Activated T-cell treated with anti-CD3 and anti-CD28 coated beads for 1 hour (primary cell): Measurements from ENCODE around the gene PDIK1L.

ENCODE experiments used
- DNase-seq: peaks from one replicate; pipeline ENCODE4 v3.0.0-alpha.2; 2020; ENCODE audit warnings: low read depth

The PDIK1L gene

GRCh38 chr1:26155370-26156284, 44.0 kb downstream of the PDIK1L start:
- no peak for DNase-seq

- DNase-seq, result no peak
Observed at GRCh38 chr1:26156285-26157038, 44.8 kb downstream of the PDIK1L start.

GRCh38 chr1:26158271-26158907, 46.8 kb downstream of the PDIK1L start:
- DNase-seq, result no peak

GRCh38 chr1:26158908-26159742, 47.5 kb downstream of the PDIK1L start, which contains the start of gene FAM110D:
Gene FAM110D (plus strand): TSS chr1:26159079. CDS start chr1:26161292, 2,213 bp downstream.
- no peak for DNase-seq

DNA sequence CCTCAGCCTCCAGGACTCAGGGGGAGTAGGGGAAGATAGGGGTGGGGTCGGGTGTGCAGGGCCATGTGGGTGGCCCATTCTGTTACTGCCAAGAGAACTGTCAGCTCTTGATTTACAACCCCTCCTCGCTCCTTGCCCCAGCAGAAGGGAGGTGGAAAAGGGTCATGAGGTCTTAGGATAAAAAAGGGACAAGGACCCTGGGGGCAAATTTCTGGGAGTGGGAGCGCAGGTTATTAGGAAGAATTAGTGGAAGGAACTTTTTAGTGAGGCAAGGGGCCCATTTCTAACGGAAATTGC, 48.1 kb downstream of the PDIK1L start:
- no peak for DNase-seq

GRCh38 chr1:26160527-26161414, 49.1 kb downstream of the PDIK1L start:
- DNase-seq, result no peak

DNA sequence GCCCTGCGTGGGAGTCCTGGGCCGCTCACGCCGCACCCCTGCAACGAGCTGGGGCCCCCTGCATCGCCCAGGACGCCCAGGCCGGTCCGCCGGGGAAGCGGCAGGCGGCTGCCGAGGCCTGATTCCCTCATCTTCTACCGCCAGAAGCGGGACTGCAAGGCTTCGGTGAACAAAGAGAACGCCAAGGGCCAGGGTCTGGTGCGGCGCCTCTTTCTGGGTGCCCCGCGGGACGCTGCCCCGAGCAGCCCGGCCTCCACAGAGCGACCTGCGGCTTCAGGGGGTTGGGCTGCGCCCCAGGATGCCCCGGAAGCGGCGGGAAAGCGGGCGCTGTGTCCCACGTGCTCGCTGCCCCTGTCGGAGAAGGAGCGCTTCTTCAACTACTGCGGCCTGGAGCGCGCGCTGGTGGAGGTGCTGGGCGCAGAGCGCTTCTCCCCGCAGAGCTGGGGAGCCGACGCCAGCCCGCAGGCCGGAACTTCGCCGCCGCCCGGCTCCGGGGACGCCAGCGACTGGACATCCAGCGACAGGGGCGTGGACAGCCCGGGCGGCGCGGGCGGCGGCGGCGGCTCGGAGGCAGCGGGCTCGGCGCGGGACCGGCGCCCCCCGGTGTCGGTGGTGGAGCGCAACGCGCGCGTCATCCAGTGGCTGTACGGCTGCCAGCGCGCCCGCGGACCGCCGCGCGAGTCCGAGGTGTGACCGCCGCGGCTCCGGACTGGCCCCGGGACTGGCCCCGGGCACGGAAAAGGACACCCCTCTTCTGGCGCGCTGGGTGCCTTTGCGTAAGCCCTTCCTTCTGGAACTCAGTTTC, 50.0 kb downstream of the PDIK1L start:
- DNase-seq, result no peak

DNA sequence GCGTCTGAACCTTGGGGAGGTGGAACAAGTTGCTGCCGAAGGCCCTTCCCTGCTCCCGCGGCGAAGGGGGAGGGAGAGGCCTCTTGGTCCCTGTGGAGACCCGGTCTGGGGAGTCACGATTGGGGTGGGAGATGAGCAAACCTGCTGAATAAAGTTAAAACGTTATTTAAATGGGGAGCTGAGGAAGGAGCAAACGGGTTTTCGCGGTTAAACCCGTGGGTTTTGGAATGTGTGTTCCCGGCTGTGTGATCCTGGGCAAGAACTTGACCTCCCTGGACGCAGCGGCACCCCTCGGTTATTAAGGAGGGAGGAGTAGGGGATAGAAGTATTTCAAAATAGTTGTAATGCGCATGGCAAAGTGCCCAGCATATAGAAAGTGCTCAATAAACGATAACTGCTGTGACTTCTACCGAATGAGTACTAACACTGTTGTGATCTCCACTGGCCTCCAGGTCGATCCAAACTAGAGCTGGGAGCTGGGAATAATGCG, 50.6 kb downstream of the PDIK1L start:
- DNase-seq, result no peak

GRCh38 chr1:26163684-26164035, 52.0 kb downstream of the PDIK1L start:
- DNase-seq, result no peak

DNA sequence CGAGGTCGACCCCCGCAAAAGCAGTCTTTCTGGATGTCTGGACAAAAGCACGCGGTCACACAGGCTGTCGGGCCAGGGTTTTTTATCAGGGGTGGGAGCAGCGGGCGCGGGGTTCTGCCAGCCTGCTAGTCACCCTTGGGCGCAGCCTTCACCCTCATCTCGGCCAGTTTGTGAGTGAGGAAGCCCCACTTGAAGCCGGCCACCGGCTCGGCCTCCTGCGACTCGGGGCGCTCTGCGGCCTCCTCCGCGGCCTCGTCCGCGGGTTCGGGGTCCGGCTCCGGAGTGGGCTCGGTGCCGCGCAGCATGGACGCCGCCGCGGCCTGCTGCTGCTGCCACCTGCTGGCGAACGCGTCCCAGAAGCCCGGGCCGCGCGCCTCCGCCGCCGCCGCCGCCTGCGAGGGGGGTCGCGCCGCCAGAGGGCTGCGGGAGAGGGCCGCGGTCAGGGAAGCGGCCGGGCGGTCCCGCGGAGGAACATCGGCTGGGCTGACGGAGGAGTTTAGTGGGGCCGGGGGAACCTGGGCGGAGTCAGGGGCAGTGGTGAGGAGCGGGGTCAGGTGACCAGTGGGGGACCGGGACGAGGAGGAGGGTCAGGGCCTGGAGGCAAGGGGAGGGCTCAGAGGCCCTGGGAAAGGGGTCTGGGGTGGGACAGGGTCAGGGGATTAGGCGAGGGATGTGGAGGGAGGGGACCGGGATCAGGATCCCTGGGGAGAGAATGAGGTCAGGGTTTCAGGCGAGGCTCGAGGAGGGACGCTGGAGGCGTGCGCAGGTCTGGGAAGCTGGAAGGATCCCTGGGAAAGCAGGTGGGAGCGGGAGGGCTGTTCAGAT, 52.6 kb downstream of the PDIK1L start:
- DNase-seq, result peak; percentile 52

DNA sequence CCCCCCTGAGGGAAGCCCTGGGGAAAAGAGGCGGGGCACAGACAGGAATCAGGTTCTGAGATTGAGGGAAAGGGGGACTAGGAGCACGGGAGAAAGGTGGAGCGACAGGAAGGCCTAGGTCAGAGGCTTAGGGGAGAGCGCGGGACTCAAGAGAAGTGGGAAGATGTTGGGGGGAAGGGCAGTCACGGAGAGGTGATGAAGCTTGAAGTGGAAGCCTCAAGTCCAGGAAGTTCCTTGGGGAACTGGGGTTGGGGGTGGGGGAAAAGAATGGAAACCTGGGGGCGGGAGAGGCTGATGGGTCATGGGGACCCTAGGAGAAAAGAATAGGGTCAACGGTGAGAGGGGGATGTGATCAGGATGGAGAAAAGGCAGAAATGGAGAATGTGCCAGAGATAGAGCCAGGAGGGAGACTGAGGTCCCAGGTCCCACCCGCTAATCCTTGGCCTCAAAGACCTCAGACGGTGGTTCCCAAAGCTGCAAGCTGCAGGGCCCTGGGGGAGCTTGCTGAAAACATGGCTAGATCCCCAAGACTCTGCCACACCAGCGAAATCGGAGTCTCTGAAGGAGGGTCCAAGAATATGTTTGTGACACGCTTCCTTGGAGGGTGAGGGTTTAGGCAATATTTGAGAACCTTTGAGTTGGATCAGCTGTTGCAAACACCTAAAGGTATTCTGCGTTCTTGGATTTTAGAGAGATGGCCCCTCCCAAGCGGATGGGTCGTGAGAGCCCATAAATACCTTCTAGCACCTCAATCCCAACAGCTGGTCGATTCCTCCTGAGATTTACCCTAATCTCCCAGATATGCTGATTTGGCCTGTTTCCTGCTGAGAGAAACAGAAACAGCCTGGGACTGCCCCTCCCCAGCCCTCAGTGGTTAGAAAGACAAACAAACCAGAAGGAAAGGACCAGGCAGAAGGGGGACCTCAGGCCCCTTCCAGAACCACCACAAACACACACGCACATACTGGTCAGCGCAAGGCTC, 53.5 kb downstream of the PDIK1L start:
- DNase-seq, result no peak

DNA sequence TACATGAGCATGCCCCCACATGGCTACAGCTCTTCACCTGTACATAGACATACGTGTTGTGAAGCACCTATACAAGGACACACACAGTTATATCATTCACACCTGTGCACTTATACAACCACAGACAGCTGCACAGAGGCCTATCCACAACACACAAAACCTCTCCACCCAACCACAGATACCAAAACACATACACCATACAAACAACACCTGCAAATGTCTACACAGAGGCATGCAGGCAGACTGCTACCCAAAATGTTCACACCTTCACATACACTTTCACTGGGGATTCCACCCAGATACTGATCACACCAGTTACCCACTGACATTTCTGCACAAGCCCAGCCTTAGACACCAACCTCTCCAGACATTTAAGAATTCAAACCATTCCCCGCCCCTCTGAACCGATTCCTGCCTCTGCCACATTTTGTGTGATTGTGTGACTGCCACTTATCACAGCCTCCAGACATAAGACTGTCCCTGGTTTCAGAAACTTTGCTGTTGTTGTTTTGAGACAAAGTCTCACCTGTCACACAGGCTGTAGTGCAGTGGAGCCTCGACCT, 55.2 kb downstream of the PDIK1L start:
- no peak for DNase-seq

GRCh38 chr1:26168410-26169197, 57.0 kb downstream of the PDIK1L start, which contains the start of gene C1orf232:
Gene C1orf232 (minus strand): TSS chr1:26168963. CDS start chr1:26168499, 464 bp downstream.
- DNase-seq, result no peak

- DNase-seq, result no peak
Observed at GRCh38 chr1:26169198-26169554, 57.6 kb downstream of the PDIK1L start.

GRCh38 chr1:26169669-26170471, 58.2 kb downstream of the PDIK1L start, which contains the start of gene ZNF593:
Gene ZNF593 (plus strand): TSS chr1:26169908. CDS start chr1:26169984, 76 bp downstream.
- DNase-seq, result peak; percentile 72

DNA sequence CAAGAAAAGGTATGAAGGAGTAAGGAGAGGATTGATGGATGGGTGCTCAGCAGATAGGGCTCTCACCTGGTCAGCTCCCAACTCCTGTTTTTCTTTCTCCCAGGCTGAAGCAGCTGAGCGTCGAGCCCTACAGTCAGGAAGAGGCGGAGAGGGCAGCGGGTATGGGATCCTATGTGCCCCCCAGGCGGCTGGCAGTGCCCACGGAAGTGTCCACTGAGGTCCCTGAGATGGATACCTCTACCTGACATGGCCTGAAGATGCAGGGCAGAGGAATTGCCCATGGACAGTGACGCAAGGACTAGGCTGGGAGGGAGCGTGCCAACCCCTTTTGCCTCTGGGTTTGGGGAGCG, 58.8 kb downstream of the PDIK1L start:
- DNase-seq, result no peak
